ENCODE data around the gene NR5A2.
"Not testable (repeated sequence)": the region's sequence is repeated elsewhere in the genome, so short reads cannot be mapped to it uniquely, and the experiment has no call there.

Gene NR5A2

GRCh38 chr1:200172311-200172710, 144.8 kb downstream of the NR5A2 start:
- no peak for DNase-seq

- DNase-seq, result no peak
These were observed 145.6 kb downstream of the NR5A2 start for GRCh38 chr1:200173097-200173618.

- DNase-seq, result no peak
These were observed 147.2 kb downstream of the NR5A2 start for GRCh38 chr1:200174525-200175295.

- DNase-seq, result no peak
These were observed 148.7 kb downstream of the NR5A2 start for GRCh38 chr1:200176181-200176580.

- DNase-seq, result no peak
These were observed 149.3 kb downstream of the NR5A2 start for GRCh38 chr1:200176798-200177197.

- DNase-seq, result no peak
These were observed 150.8 kb downstream of the NR5A2 start for GRCh38 chr1:200178340-200178739.

- no peak for DNase-seq
These were observed 151.7 kb downstream of the NR5A2 start for GRCh38 chr1:200179126-200179780.

GRCh38 chr1:200179781-200180160, 152.3 kb downstream of the NR5A2 start:
- no peak for DNase-seq

GRCh38 chr1:200180821-200181220, 153.3 kb downstream of the NR5A2 start:
- no peak for DNase-seq

- no peak for DNase-seq
These were observed 154.4 kb downstream of the NR5A2 start for GRCh38 chr1:200181861-200182260.

- no peak for DNase-seq
These were observed 155.2 kb downstream of the NR5A2 start for GRCh38 chr1:200182701-200183100.

- DNase-seq, result no peak
These were observed 156.1 kb downstream of the NR5A2 start for GRCh38 chr1:200183637-200184036.

GRCh38 chr1:200184196-200184595, 156.7 kb downstream of the NR5A2 start:
- DNase-seq, result no peak

- not testable (repeated sequence) for DNase-seq
These were observed 157.7 kb downstream of the NR5A2 start for GRCh38 chr1:200185191-200185590.

GRCh38 chr1:200187332-200187731, 159.8 kb downstream of the NR5A2 start:
- not testable (repeated sequence) for DNase-seq

GRCh38 chr1:200191993-200192392, 164.5 kb downstream of the NR5A2 start:
- DNase-seq, result no peak

GRCh38 chr1:200194477-200194876, 167.0 kb downstream of the NR5A2 start:
- DNase-seq, result no peak

- no peak for DNase-seq
These were observed 170.7 kb downstream of the NR5A2 start for GRCh38 chr1:200198236-200198635.

GRCh38 chr1:200205216-200205995, 177.9 kb downstream of the NR5A2 start:
- DNase-seq, result no peak

- DNase-seq, result no peak
These were observed 178.8 kb downstream of the NR5A2 start for GRCh38 chr1:200206340-200206739.

- DNase-seq, result no peak
These were observed 179.3 kb downstream of the NR5A2 start for GRCh38 chr1:200206761-200207160.

GRCh38 chr1:200207711-200208126, 180.2 kb downstream of the NR5A2 start:
- DNase-seq, result no peak

- DNase-seq, result no peak
These were observed 183.6 kb downstream of the NR5A2 start for GRCh38 chr1:200211157-200211556.
